Activated naive CD8-positive, alpha-beta T cell treated with anti-CD3 and anti-CD28 coated beads, Interleukin-2, amount 10 ng/mL, durations not matched to agents 7 days and 5 days (primary cell): ENCODE data around the gene CKAP5. TPM values are rescaled to one million over a fixed set of nuclear protein-coding genes. Genes with fewer than 3 reads are reported as not detected.

Source experiments
- ATAC-seq: fragments of 150-1000 bp; cut with Tn5 transposase; one replicate; pipeline ENCODE4 v1.10.0; 2021; ENCODE audit warnings: low read depth, moderate library complexity
- POLR2A ChIA-PET: fragments of 350-600 bp; sonication (Branson Sonifier 250); formaldehyde crosslinking; loops from one replicate; lab custom pipeline; 2021; ENCODE audit warnings: antibody characterized with exemption; lab: Charles Lee
- DNase-seq: peaks from one replicate; pipeline ENCODE4 v3.0.0; 2021
- H3K27ac Mint-ChIP-seq: one replicate; pipeline ENCODE4 v1.8.0; 2022; ENCODE audit warnings: mild to moderate bottlenecking, mixed read lengths
- H3K27me3 Mint-ChIP-seq: one replicate; pipeline ENCODE4 v1.8.0; 2022; ENCODE audit warnings: mild to moderate bottlenecking, moderate library complexity, mixed read lengths
- H3K36me3 Mint-ChIP-seq: one replicate; pipeline ENCODE4 v1.8.0; 2021; ENCODE audit warnings: mild to moderate bottlenecking, mixed read lengths
- H3K4me1 Mint-ChIP-seq: one replicate; pipeline ENCODE4 v1.8.0; 2021; ENCODE audit warnings: mixed read lengths
- H3K4me3 Mint-ChIP-seq: one replicate; pipeline ENCODE4 v1.8.0; 2022; ENCODE audit warnings: mild to moderate bottlenecking, moderate library complexity, mixed read lengths
- H3K9me3 Mint-ChIP-seq: one replicate; pipeline ENCODE4 v1.8.0; 2021; ENCODE audit warnings: mixed read lengths
- microRNA-seq: library from miRNA; unstranded; fragments of <30 nt; microRNA quantifications from one replicate; pipeline ENCODE4 v1.2.0, GENCODE V29; 2022
- total RNA-seq, 2 experiments: library from RNA; stranded (reverse); gene quantifications; one replicate each; pipeline ENCODE4 v1.2.3, GENCODE V29; 2021

The CKAP5 gene
- total RNA-seq, 2 experiments from 2014 or later = 127 to 135 TPM

DNA sequence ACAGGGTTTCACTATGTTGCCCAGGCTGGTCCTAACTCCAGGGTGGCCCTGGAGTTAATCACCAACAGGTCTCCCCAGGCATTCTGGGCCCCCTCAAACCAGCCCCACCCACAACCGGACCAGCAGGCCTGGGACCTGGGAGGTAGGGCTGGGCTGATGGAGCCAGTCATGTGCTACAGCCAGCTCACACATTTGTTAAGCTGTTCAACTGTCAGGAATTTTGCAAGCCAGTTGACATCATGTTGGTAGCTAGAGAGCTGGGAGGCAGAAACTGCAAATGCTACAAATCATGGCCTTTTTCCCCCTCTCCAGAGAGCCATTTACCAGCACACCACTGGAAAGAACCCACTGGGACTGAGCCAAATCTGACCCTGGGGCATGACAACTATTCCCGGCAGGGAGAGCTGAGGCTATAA is 152.5 kb downstream of the CKAP5 start:
- no peaks in the 10 kb centered on the region for H3K9me3 Mint-ChIP-seq
- H3K4me3 Mint-ChIP-seq = no peak overlapping the region
- DNase-seq (no peak), ATAC-seq (no peak)
- POLR2A ChIA-PET = no interaction called here
- no peak overlapping the region for H3K27ac Mint-ChIP-seq
- peaks cover 14% of the 10 kb centered on the region for H3K4me1 Mint-ChIP-seq
- no peaks in the 10 kb centered on the region for H3K27me3 Mint-ChIP-seq
- peaks cover 11% of the 10 kb centered on the region for H3K36me3 Mint-ChIP-seq

Small RNA genes within 50 kb of the gene (microRNA-seq; reads per million reads assigned to microRNA genes)
- gene MIR5582 = 2.8 reads per million

Other genes with a start within 250 kb of the CKAP5 start
- 1 to 10 TPM; 5.8 to 7.6 TPM for gene HARBI1, start 229.1 kb downstream of the CKAP5 start, total RNA-seq
- 10 to 100 TPM; 64.1 to 70.0 TPM for gene ATG13, start 228.7 kb downstream of the CKAP5 start, total RNA-seq
- 10 to 100 TPM; 62.5 to 68.0 TPM for gene ARHGAP1, start 145.7 kb downstream of the CKAP5 start, total RNA-seq
- gene ZNF408, start 145.2 kb downstream of the CKAP5 start, total RNA-seq = 10 to 100 TPM; 18.9 to 19.0 TPM
- not detected for gene F2, start 127.1 kb downstream of the CKAP5 start, total RNA-seq
- gene LRP4, start 72.3 kb upstream of the CKAP5 start, total RNA-seq = under 1 TPM in 1 of 2 experiments, not detected in 1; 0.06 TPM
- 10 to 100 TPM; 14.2 to 16.5 TPM for gene CSTPP1, start 90.5 kb upstream of the CKAP5 start, total RNA-seq